Jurkat, Clone E6-1 (cell line): ENCODE data around the gene LRP1B.

Experiments used
- DNase-seq: peaks from one replicate; pipeline ENCODE4 v3.0.0-alpha.2; 2011; ENCODE audit warnings: low read depth, low spot score
- H3K4me3 ChIP-seq: 2 replicates; pipeline ENCODE4 v1.5.1; 2011; ENCODE audit warnings: mild to moderate bottlenecking, low read length, control low read depth, moderate library complexity

Gene LRP1B

DNA sequence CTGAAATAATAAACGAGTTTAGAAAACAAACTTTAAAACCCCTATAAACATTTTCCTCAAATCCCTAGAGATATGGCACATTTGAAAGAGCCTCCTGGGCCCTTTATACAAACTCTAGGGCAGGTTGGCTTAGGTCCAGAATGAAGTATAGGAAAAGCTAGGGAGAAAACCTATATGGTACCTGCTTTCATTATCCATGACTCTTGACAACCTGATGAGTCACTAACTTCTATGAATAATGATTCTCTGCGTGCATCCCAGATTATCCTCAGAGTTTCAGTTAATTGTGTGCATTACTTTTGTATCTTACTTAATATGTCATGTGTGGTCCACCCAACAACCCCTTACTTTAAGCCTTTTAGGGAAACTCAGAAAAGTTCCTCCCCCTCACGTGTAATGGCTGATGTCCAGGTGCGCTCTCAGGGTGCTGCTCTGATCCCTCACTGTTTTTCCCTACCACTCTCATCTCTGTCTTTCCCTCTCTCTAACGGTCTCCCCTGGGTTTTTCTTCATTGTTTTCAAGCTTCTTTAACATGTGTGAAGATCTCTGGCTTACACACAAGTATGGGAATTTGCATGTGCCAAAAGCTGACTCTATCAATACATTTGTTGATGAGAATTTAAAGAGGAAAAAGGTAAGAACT lies 78.5 kb downstream of the LRP1B start:
- H3K4me3 ChIP-seq = no peak overlapping the region
- DNase-seq = no peak

DNA sequence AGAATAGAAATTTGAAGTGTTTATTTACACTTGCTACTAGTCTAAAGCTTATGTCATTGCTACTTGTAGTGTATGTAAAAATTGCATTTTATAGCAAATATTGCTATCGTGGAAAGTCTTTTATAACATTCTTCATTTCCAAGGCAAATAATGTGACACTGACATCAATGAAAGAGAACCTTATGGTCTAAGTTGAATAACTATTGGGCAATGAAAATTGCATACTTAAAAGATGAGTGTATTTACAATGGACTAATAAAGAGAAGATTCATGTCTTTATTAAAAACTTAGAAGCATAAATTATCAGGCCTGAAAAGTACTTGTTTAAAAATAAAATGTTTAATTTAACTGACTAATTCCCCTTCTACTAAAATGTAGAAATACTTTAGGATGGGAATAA lies 82.2 kb downstream of the LRP1B start:
- DNase-seq = no peak
- no peak overlapping the region for H3K4me3 ChIP-seq

DNA sequence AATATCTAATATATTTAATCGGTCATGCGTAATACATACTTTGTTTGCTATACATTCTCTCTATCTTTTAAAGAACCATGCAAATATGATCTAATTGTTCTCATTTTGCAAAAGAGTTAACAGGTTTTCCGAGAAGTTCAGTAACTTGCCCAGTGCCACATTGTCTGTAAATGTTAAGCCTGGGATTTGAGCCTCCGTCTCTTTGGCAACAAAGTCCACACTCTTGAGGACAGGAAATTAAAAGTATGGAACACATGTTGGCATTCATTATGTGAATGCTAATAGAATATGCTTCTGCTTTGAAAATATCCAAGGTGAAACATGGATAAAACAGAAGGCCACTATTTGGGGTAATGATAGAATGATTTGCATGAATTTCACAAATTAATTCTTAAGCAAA lies 85.2 kb downstream of the LRP1B start:
- no peak overlapping the region for H3K4me3 ChIP-seq
- DNase-seq = no peak

DNA sequence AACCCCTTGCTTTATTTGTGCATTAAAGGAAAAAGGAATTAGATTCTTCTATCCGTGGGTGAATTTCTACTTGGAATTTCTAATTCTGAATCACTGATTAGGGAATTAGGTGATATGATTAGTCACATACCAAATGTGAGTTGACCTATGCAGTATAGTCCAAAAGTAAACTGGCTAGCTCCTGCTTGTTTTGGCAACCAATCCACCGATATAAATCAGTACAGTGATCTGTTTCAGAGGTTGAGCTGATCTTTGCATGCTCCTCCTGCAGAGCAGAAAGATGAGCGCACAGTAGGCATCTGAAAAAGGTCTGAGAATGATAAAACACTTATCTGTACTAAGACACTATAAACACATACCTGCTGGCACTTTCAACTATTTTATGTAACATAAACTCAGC lies 86.6 kb downstream of the LRP1B start:
- DNase-seq = no peak
- H3K4me3 ChIP-seq = no peak overlapping the region

DNA sequence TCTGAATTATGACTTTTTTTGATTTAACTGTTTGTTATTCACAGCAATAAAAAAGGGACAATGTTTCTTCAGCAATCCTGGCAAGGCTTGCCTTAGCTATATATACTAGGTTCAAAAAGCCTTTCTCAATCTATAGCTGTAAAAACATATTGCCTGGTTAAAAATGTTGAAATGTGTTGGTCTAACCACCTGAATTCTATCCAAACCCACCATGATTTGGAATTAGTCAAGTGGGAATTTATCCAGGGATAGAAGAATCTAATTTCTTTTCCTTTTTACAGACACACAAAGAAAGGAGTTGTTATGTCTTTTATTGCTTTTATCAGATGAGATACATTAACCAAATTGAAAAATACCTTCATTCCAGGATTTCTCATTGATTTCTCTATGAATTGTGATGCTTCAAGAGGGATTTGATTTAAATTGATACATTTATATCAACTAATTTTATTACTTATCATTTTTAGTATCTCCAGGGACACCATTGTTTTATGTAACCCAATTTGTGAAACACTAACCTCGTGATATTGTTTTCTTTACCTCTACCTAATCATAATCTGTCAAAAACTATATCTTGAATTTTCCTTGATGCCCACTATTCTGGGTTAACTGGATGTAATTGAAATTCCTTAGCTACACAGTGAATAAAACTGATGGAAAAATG lies 88.1 kb downstream of the LRP1B start:
- no peak for DNase-seq
- no peak overlapping the region for H3K4me3 ChIP-seq

DNA sequence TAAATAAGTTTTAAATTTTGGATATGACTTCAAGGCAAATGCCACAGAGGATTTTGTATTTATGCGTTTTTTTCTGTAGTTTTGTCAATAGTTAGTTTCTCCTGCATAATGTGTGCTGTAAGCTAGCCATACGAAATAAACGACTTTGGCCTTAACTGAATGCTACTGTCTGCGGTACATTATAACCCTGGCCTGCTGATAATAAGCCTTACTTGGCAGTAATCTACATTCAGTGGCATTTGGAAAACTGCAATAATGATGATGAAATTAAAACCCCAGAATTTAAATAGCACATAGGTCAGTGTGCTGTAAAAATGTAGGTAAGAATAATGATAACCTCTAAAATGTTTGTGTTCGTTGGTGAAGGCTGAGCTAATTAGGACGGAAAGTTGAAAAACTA lies 88.8 kb downstream of the LRP1B start:
- DNase-seq = no peak
- no peak overlapping the region for H3K4me3 ChIP-seq

DNA sequence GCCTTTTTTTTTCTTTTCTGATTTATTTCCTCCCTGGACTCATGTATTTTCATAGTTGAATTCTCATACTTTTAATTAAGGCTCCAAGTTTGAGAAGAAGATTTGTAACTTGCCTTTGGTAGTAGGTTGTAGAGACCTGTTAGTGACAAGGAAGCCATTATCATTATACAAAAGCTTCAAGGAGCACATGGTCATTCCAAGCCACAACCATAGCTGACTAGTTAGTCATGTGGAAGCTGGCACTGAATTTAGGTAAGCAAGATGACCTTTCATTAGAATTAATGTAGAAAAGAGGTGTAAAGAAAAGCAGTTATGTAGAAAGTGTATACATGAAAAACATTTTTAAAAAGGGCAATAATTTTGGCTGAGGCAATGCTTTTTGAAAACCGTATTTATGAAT lies 89.7 kb downstream of the LRP1B start:
- no peak for DNase-seq

DNA sequence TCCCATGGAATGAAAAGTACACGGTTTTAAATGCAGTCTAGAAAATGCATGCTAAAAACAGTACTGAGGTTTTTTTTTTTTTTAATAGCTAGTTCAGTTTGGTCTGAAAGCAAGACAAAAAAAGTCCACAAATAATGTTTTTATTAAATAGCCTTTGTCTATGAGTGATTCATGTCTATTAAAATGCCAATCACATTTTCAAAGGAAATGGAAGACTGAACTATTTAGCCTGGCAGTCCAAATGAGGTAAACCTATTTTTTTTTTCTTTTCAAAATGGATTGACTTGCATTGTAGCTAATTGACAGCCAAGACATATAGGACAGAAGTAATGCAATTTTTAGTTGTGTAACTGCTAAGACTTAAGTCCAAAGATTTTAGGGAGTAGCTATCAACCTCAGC lies 90.3 kb downstream of the LRP1B start:
- no peak for DNase-seq
- no peak overlapping the region for H3K4me3 ChIP-seq

More for the DNA sequence above, 89.7 kb downstream of the LRP1B start:
- no peak overlapping the region for H3K4me3 ChIP-seq

DNA sequence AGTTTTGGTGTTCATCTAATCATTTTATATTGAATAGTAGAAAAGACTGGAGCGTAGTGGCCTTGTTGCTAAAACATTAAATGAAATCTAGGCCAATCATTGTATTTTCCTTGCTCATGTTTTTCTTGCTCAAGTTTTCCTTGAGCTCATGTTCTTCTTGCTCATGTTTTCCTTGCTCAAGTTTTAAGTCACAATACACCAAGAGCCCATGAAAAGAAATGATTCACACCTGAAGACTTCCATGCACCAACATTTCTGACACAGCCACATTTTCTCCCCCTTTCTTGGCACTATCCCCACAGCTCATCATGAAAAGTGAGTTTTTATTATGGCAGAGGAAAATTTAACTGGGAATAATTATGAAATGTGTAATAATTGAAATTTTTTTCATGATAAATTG lies 92.0 kb downstream of the LRP1B start:
- DNase-seq = no peak
- no peak overlapping the region for H3K4me3 ChIP-seq

DNA sequence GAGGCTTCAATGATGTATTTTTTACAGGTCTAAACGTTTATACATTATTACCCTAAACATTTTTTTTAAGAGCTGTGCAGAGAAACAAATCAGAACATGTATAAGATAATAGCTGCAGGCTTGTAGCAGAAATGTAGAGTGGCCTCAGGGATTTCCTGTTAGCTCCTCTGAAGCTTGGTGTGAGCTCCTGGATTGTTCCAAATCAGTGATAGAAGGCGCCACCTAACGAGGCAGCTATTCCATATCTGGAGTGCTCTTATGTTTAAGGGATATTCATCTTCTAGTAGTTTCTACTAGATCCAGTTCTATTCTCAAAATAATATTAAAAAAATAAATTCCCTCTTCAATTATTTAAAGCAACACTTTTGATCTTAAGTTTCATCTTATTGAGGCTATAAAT lies 93.1 kb downstream of the LRP1B start:
- H3K4me3 ChIP-seq = no peak overlapping the region
- no peak for DNase-seq

DNA sequence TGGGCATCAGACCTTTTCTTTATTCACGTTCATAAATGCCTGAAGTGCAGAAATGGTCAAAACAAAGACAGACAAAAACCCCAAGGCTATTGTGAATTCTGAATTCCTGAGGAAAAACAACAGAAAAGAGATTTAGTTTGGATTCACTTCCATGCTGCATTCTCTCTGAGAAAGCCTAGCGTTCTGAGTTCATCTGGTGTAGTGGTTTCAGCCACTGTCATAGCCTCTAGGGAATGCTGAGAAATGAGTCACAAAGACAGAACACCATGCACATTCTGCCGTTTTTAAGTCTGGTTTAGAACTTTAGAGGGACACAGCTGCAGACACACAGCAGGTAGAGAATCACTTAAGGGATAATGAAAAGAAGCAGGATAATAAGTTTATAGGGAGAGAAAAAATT lies 93.8 kb downstream of the LRP1B start:
- no peak overlapping the region for H3K4me3 ChIP-seq
- no peak for DNase-seq

DNA sequence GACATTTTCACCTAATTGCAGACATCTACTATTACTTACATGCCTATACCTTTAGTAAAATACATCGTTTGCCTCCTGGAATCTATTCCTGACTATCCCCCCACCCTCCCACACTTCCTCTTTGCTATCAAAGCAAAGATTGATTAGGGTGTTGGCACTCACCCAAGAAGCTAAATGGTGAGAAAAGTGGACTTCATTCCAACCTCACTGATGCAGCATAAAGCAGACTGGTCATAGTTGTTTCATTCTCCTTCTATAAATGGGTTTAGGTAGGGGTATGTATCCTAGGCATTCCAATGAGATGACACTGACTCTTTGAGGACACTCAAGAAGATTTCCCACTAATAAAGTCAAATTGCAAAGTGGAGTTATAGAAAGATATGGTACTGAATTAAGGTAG lies 97.4 kb downstream of the LRP1B start:
- H3K4me3 ChIP-seq = no peak overlapping the region
- DNase-seq = no peak

DNA sequence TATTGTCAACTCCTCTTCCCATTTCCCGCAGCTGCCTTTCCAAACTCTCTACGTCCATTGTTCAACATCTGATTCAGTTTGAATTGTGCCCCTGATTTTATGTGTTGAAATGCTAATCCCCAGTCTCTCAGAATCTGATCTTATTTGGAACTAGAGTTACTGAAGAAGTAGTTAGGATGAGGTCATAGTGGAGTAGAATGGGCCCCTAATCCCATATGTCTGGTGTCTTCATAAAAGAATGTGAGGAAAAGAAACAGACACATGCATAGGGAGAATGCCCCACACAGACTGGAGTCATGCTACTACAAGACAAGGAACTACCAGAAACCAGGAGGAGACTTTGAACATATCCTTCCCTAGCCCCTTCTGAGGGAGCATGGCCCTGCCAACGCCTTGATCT lies 99.2 kb downstream of the LRP1B start:
- H3K4me3 ChIP-seq = no peak overlapping the region
- DNase-seq = no peak

DNA sequence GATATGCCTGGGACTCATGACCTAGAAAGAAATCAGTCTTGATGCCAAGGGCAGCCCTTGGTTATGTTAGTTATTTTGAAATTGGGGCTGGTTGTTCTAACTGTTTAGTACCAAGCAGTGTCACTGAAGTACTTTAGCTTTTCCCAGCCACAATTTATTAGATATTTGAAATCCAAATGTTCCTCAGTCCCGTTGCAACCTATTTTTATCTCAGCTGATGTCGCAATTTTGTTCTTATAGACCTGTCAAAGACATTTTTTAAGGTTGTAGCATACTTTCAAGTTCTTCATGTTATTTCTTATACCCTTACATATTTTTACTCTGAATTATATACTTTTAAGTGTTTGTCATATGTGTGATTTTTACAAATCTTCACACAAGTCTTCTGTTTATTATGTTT lies 100.1 kb downstream of the LRP1B start:
- DNase-seq = no peak
- H3K4me3 ChIP-seq = no peak overlapping the region

DNA sequence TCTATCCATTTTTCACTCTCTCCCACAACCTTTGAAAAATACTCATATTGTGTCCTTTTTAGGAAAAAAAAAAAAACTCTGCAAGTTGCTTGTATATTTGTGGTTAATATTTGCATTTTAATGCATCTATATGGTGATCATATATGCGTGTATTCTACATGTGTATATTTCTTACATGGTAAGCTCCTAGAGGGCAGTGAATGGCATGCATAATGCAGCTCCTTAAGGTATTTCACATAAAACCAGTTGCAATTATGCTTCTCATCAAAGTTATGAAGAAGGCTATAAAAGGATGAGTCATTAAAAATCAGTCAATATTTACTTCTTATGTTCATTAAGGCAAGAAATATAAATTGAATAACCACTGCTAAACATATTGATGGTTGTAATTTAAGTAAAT lies 100.8 kb downstream of the LRP1B start:
- DNase-seq = no peak
- H3K4me3 ChIP-seq = no peak overlapping the region

DNA sequence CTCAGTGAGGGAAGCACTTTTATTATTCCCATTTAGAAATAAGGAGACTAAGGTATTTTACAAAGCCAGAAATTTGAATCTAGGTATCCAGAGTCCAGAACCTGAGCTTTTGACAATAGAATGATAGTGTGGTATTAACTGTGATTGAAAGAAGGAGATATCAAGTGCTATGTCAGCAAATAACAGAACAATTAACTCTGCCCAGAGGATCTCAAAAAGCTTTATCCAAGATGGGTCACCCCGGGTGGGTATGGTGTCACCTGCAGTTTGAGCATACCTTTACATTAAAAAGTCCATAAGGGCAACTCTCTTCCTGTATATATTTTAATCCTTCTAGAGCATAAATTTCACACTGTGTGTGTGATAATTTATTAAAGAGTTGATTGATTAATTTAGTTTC lies 105.4 kb downstream of the LRP1B start:
- DNase-seq = no peak
- no peak overlapping the region for H3K4me3 ChIP-seq

DNA sequence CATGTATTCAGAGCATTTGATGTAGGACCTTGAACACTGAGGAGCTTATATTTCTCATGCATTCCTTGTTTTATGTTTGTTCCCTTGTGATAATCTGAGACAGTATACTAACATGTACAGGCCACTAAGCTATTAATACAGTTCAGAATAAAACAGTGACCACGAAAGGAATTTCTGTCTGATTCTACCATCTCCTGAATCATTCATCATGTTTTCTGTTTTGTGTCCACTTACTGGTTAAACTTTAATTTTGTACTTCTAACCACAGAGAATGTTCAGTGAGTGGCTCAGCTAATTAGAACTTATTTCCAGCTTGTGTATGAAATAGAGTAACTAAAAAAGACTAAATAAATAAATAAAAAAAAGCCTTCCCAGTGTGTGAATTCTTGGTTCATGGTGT lies 110.4 kb downstream of the LRP1B start:
- DNase-seq = no peak
- H3K4me3 ChIP-seq = no peak overlapping the region

DNA sequence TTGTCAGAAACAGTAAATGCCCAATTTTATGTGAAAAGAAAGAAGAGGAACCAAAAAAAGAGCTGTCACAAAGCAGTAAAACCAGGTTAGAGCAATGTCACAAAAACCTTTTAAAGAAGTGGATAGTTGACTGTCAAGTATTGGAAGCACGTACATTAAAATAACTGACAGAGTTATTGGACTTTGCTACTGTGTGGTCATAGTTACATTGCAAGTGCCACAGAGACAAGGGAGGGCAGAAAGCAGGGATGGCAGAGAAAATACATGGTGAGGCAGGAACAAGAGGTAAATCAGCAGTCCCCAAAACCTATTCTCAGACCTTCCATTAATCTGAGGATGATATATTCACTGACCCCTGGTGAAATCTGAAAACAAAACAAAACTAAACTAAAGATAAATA lies 116.3 kb downstream of the LRP1B start:
- DNase-seq = no peak
- no peak overlapping the region for H3K4me3 ChIP-seq

DNA sequence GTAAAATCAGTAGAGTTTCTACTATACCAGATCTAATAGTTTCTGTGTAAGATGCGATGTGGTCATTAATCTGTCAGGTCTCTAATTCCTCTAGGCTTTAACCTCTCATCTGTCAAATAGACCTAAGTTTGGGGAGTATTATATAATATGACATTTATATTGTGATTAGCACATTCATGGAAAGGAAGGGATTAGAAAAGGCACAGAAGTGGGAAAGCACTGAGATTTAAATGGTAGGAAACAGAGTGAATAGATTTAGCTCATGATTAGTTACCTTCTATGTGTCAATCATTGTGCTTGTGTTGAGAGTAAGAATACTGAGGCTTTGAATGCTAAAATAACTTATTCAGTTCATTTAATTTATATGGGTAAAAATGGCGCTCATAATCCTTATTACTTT lies 118.0 kb downstream of the LRP1B start:
- H3K4me3 ChIP-seq = no peak overlapping the region
- DNase-seq = no peak

DNA sequence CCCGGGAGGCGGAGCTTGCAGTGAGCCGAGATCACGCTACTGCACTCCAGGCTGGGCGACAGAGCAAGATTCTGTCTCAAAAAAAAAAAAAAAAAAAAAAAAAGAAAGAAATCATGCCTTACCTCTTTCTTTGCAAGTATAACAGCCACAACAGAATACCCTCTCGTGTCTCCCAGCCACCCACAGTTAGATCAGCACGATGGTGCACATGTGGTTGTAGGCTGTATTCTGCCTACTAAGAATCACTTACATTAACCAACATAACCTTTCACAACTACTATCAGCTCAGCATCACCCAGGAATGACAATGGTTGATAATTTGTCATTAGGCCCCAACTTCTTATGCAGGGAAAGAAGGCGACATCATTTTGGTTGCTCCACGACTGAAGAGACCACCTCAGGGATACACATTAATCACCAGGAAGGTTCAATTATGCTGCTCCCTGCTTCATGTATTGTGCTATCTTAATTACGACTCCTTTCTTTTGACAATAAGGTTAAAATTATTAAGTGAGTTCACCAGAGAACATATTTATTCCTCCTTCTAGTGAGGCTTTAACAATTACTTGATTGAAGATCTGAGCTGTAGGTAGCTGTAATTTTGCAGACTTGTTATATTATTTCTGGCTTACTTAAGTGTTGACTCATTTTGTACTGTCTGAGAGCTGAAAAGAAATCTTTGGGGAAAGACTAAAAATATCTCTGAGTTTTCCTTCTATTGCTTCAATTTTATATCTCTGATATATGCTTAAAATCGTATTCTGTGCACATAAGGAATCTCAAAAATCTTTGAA lies 120.1 kb downstream of the LRP1B start:
- no peak for DNase-seq
- H3K4me3 ChIP-seq = no peak overlapping the region
